Adrenal gland (tissue), 5 donors: Measurements from ENCODE around the gene PRKCZ.

Experiments used
- CTCF ChIP-seq, 6 experiments: fragments of 450-650 bp in 4 of 6; fragments of 200-600 bp in 2 of 6; sonication (generic) in 1 of 6; IDR thresholded peaks; 1 replicate in 5 of 6; 2 replicates in 1 of 6; pipeline versions ENCODE4 v1.5.1 to v1.8.0; 2016 to 2021; ENCODE audit warnings: antibody characterized with exemption in 6 of 6, mild to moderate bottlenecking in 2 of 6, moderate library complexity in 1 of 6
- POLR2A ChIP-seq, 2 donors: fragments of 450-650 bp; IDR thresholded peaks; one replicate each; pipeline ENCODE4 v1.6.1; 2017; ENCODE audit warnings: antibody characterized with exemption in 2 of 2, mild to moderate bottlenecking in 2 of 2, moderate library complexity in 1 of 2
- donor health status: DM: no; HTN: no; CAD: no.

DNA sequence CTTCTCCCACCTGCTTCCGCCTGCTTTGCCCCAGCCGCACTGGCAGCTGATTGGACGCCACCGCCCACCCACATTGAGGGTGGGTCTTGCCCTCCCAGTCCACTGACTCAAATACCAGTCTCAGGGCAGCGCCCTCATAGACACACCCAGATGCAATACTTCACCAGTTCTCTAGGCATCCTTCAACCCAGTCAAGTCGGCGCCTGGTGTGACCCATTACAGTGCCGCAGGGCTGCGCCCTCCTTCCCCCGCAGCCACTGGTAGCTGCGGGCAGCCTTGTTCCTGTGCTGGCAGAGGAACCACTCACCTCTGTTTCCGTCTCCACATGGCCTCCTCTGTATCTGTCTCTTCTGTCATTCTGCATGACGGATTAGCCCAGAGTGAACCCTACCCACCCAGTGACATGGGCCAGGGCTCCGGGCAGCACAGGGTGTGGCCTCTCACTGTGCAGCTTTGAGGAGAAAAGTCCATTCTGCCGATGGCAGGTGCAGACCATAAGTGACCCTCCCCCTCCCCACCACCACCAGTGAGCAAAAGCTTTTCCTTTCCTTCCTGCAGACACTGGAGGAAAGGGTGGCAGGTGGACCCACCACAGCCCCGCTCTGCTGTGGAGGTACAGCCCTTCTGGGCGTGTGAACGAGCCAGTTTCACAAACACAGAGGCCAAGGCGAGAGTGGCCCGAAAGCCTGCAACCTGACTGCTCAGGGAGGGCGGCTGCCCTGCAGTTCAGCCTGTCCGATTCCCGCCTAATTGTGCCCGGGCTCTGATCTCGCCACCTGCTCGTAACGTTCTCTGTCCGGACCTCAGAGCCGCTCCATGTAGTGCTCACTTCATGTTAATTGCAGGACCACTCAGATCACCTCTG, 87.3 kb downstream of the PRKCZ start:
- TF ChIP-seq CTCF (IDR thresholded peaks at IDR 0.05), result no peak
- TF ChIP-seq POLR2A (IDR thresholded peaks at IDR 0.05), result no peak
